GM18520 (cell line): Measurements from ENCODE around the gene FAP.

Source experiments
- ATAC-seq: cut with Tn5 transposase; IDR thresholded peaks from one replicate; pipeline ENCODE4 v1.9.1; 2021; ENCODE audit not compliant: unreplicated experiment

The FAP gene

GRCh38 chr2:162243294-162243693 lies at the start of gene FAP:
Gene FAP (minus strand): TSS chr2:162243445. CDS start chr2:162243327, 118 bp downstream.
- no peak for ATAC-seq

GRCh38 chr2:162291748-162292147 lies 48.5 kb upstream of the FAP start:
- no peak for ATAC-seq

- ATAC-seq = no peak
Measured at GRCh38 chr2:162282765-162283425, 39.6 kb upstream of the FAP start.

- no peak for ATAC-seq
Measured at GRCh38 chr2:162280654-162281053, 37.4 kb upstream of the FAP start.

- no peak for ATAC-seq
Measured at GRCh38 chr2:162277381-162277780, 34.1 kb upstream of the FAP start.

- ATAC-seq = no peak
Measured at GRCh38 chr2:162267996-162268395, 24.8 kb upstream of the FAP start.

GRCh38 chr2:162267496-162267895 lies 24.3 kb upstream of the FAP start:
- ATAC-seq = no peak

- no peak for ATAC-seq
Measured at GRCh38 chr2:162266460-162266760, 23.2 kb upstream of the FAP start.

- no peak for ATAC-seq
Measured at GRCh38 chr2:162265666-162266459, 22.6 kb upstream of the FAP start.

- peak; percentile 48 for ATAC-seq
Measured at GRCh38 chr2:162261032-162261945, 18.0 kb upstream of the FAP start.

GRCh38 chr2:162258686-162259085 lies 15.4 kb upstream of the FAP start:
- ATAC-seq = no peak

- ATAC-seq = no peak
Measured at GRCh38 chr2:162258169-162258568, 14.9 kb upstream of the FAP start.

GRCh38 chr2:162257425-162257824 lies 14.2 kb upstream of the FAP start:
- no peak for ATAC-seq

GRCh38 chr2:162256591-162256991 lies 13.3 kb upstream of the FAP start:
- no peak for ATAC-seq

GRCh38 chr2:162254236-162254871 lies 11.1 kb upstream of the FAP start:
- ATAC-seq = no peak

- no peak for ATAC-seq
Measured at GRCh38 chr2:162253435-162253834, 10.2 kb upstream of the FAP start.

- ATAC-seq = no peak
Measured at GRCh38 chr2:162252153-162252552, 8.9 kb upstream of the FAP start.

GRCh38 chr2:162245781-162246180 lies 2.5 kb upstream of the FAP start:
- ATAC-seq = no peak

- ATAC-seq = no peak
Measured at GRCh38 chr2:162245061-162245460, 1.8 kb upstream of the FAP start.

- no peak for ATAC-seq
Measured at GRCh38 chr2:162244541-162245031, 1.3 kb upstream of the FAP start.

GRCh38 chr2:162243715-162244114 lies 470 bp upstream of the FAP start:
- no peak for ATAC-seq
